ENCODE data around the gene IRS2.

IRS2 gene

DNA sequence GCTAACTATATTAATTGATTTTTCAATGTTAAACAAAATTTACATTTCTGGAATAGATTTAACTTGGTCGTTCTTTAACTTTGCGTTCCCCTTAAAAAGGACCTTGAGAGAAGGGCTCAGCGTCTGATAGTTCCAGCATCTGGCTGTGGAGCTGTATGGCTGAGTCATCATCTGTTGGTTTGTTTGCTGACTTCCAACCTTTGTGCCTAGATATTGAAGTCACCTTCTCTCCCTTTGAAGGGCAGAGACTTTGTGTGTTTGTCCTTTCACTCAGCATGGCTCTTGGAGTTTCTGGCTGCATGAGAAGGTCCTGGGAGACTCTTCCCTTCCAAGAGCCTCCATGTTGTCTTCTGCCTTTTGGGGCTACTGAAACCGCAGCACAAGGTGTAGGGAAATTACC, 16.6 kb upstream of the IRS2 start:
- no peak for DNase-seq (ENCODE audit: low spot score)

GRCh38 chr13:109795011-109795410, 8.6 kb upstream of the IRS2 start:
- no peak for DNase-seq (ENCODE audit: low spot score)

- DNase-seq (ENCODE audit: low spot score), result no peak
These were observed 7.7 kb upstream of the IRS2 start for GRCh38 chr13:109794095-109794494.

DNA sequence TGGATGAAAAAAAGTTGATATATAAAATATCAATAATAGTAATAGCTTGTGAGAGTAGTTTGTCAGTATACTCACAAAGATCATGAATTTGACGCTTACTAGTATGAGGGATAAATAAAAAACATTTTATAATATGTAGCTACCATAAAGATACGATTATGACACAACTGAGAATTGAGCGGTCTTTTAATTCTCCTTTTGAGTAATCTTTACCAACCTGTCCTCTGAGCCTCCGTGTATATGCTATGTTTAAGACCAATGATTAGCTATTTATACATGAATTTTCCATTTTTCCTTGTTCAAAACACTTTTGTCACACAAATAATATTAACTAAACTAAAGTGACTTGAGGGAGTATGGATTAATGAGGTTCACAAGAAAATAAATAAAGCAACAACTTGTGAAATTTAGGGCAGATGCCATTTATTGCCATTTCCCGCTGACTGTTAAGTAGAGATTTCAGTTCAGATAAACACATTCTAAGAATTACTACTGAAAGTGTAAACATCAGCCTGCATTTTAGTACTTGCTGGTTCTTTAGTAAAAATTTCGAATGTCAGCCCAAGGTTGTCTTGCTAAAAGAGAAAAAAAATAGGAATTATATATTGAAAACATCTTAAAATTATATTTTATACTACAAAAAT, 6.2 kb upstream of the IRS2 start:
- DNase-seq (ENCODE audit: low spot score), result no peak

DNA sequence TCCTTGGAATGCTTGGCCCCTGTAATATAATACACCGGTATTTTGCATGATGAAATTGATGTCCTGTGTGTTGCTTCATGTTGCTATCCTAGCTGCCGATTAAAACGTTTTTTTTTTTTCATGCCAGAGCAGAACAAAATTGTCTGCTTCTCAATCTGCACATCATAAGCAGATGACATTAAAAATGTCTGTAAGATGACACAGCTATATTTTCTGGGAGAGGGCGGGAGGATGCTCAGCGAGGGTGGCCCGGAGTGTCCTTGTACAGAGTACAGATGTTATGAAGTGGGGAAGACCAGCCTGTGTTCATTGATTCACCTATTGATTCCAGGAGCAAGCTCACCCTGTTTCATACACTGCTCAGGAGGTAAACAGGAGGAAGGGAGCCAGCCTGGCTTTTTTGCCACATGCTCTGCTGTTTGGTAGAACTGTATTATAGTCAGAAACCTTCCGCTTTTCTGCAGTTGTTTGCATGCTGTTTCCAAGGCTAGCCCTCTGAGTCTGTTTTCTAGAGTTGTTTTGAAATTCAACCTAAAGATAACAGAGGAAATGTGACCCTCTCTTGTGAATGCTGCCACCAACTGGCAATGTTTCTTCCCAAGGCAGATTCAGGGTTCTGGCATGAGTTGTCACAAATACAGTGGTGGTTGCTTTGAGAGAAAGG, 4.7 kb upstream of the IRS2 start:
- DNase-seq (ENCODE audit: low spot score), result peak; percentile 57

DNA sequence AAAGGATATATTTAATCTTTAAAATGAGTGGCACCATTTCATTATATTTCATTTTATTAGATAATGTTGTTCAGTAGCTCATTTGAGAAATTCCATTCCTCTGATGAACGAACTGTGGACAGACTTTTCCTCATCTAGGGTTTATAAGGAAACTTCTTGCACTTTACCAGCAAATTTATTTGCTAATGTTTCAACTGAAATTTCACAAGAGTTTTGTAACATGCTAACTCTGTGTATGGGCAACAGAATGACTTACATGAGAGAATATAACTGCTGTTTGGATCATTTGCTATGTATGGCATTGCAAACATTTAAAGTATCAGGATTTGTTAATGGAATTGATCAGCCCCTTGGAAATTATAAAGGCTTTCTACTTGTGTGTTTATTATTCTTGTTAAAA, 3.7 kb upstream of the IRS2 start:
- DNase-seq (ENCODE audit: low spot score), result no peak

GRCh38 chr13:109789262-109789661, 2.9 kb upstream of the IRS2 start:
- no peak for DNase-seq (ENCODE audit: low spot score)

DNA sequence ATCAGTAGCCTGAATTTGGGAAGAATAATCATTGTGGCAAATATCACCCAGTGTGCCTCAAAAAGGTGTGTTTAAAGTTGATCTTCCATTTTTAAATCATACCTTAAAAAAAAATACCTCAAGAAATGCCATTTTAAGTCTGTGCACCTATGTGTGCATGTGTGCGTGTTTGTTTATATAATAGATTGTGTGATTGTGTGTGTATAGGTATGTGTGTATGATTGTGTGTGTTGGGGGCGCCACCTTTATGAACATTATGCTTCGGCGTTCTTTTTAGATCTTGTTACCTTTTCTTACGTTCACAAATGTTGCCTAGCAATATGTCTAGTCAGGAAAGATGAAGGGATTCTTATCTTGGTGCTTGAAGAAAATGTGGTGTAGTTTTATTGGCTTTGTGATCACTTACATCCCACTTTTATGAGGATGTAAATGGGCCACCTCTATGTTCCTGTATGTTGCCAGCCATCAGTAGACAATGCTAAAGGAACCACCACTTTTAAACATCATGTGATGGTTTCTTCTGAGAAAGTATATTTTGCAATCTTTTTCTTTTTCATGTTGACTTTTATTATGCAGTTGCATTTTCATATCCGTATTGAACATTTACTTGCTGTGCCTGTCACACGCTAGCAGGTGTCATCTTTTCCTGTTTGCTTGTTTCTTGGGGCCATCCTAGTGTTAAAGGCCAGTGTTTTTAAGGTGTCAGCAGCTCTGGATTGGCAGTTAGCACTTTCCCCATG, 2.2 kb upstream of the IRS2 start:
- DNase-seq (ENCODE audit: low spot score), result no peak

GRCh38 chr13:109787135-109787954, 962 bp upstream of the IRS2 start:
- DNase-seq (ENCODE audit: low spot score), result peak; percentile 32

DNA sequence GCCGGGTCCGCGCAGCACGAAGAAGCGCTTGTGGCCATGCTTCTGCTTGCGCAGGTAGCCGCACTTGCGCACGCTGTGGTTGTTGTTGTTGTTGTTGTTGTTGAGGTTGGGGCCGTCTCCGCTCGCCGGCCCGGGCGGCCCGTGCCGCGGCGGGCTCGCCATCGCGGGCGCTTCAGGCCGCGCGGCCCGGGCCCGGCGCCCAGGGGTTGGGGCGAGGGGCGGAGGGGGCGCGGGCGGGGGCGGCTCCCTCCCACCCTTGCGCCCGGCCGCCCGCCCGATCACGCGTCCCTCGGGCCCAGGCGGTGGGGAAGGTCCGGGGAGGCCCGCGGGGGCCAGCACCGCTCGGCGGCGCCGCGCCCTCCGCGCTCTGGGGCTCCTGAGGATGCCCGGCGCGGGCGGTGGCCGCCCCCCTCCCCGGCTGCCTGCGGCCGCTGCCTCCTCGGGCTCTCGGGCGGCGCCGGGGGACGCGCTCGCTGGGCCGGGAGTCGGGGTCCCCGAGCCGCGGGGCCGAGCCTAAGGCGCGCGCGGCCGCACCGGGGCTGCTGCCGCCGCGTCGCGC, 412 bp downstream of the IRS2 start:
- DNase-seq (ENCODE audit: low spot score), result no peak

GRCh38 chr13:109785141-109785891, 1.1 kb downstream of the IRS2 start:
- peak; percentile 40 for DNase-seq (ENCODE audit: low spot score)

DNA sequence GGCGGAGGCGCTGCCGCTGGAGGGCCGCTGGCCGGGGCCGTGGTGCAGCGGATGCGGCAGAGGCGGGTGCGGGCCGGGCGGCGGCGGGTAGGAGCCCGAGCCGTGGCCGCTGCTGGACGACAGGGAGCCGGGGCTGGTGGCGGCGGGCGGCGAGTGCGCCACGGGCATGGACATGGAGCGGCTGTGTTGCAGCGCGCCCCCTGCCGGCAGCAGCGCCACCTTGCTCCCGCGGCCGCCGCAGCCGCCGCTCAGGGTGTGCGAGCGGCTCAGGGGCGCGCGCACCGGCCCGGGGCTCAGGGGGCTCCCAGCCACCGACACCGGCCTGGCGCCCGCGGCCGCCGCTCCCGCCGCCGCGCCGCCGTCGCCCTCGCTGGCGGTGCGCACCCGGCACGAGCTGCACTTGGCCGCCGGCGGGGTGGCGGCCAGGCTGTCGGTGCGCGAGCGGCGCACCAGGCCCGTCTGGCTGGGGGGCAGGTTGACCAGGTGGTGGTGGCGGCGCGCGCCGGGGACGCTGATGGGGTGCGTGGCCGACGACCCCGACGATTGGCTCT, 1.7 kb downstream of the IRS2 start:
- DNase-seq (ENCODE audit: low spot score), result no peak

DNA sequence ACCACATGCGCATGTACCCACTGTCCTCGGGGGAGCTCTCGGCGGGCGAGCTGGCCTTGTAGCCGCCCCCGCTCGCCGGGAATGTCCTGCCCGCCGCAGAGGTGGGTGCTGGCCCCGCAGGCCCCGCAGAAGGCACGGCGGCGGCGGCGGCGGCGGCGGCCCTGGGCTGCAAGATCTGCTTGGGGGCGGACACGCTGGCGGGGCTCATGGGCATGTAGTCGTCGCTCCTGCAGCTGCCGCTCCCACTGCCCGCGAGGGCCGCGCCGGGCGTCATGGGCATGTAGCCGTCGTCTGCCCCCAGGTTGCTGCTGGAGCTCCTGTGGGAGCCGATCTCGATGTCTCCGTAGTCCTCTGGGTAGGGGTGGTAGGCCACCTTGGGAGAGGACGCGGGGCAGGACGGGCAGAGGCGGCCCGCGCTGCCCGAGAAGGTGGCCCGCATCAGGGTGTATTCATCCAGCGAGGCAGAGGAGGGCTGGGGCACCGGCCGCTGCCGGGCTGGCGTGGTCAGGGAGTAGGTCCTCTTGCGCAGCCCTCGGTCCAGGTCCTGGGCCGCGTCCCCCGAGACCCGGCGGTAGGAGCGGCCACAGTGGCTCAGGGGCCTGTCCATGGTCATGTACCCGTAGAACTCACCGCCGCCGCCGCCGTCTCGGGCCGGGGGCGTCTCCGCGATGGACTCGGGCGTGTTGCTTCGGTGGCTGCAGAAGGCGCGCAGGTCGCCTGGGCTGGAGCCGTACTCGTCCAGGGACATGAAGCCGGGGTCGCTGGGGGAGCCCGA, 2.4 kb downstream of the IRS2 start:
- no peak for DNase-seq (ENCODE audit: low spot score)

- no peak for DNase-seq (ENCODE audit: low spot score)
These were observed 3.0 kb downstream of the IRS2 start for GRCh38 chr13:109783447-109783814.

- DNase-seq (ENCODE audit: low spot score), result no peak
These were observed 3.5 kb downstream of the IRS2 start for GRCh38 chr13:109782823-109783431.

GRCh38 chr13:109782066-109782822, 4.1 kb downstream of the IRS2 start:
- no peak for DNase-seq (ENCODE audit: low spot score)

DNA sequence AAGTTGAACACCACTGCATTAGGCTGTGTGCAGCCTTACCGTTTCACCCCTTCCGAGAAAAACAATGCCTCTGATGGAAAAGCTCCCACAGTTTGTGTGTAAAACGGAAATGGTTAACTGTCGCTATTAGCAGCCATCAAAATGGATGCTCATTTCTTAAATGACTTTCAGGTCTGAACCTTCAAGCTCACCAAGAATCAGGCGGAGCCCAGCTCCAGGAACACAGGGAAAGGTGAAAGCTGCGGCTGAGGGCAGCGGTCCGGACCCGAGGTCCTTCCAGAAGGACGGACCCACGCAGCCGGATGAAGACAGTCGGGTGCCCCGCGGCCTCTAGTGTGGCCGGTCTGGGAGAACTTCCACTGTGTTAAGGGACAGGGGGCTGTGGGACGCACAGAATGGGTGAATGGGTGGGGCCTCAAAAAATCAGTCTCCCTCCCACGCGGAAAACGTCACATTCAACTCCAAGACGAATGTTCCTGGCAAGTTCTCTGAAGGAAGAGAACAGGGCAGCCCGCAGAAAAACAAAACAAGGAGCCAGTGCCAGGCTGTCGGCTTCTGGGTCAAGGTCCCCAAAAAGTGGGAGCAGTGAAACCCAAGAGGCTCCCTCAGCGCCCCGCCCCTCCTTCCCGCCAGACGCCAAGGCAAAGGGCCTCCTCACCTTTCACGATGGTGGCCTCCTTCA, 4.9 kb downstream of the IRS2 start:
- DNase-seq (ENCODE audit: low spot score), result no peak

DNA sequence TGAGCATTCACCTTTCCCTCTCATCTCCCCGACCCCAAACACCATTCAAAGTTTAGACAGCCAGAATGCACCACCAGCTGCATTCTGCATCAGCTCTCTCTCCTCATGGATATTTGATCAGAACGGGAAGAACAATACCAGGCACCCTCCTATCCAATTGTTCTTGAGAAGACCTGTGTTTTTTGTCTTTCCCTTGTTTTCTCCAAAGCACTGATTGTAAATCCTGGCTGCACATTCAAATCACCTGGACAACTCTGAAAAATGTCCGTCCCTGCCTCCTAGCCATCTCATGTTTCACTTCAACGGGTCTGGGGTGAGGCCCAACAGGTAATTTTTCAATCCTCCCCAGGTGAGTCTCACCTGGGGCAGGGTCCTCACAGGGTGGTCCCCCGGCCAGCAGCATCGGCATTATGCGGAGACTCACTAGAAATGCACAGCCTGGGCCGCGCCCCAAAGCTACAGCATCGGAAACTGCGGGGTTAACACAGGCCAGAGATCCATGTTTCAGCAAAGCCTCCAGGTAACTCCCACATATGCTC, 5.5 kb downstream of the IRS2 start:
- DNase-seq (ENCODE audit: low spot score), result no peak
